ENCODE results near the gene PEX11A. TPM values are rescaled to one million over a fixed set of nuclear protein-coding genes. Genes with fewer than 3 reads are reported as not detected.
A peak's percentile ranks its signal among the peaks of the same experiment; 100 is the strongest.
"Not testable (repeated sequence)": the region's sequence is repeated elsewhere in the genome, so short reads cannot be mapped to it uniquely, and the experiment has no call there.

The PEX11A gene
- total RNA-seq, 4 donors from 2014 or later = 17.4 to 39.5 (median 20.6) TPM

- Histone ChIP-seq H3K27me3 (no peaks in the 10 kb centered on the region), H3K9me3 (no peaks in the 10 kb centered on the region), H3K4me1 (peaks cover 14 to 15% of the 10 kb centered on the region in 2 donors), H3K4me3 (replicated peaks in 1 of 3) (no peak overlapping the region), H3K36me3 (no peaks in the 10 kb centered on the region), H3K27ac (no peak overlapping the region)
- intact Hi-C loops (cut with DNase I) = no loop called here
- TF ChIP-seq CTCF (IDR thresholded peaks at IDR 0.05) (no peak), POLR2A (IDR thresholded peaks at IDR 0.05) (no peak)
- 41 to 88% methylated on average over 2 of the region's 2 CpGs for WGBS, 2 donors
- no peak for DNase-seq
Measured at GRCh38 chr15:89693091-89693490, 2.5 kb upstream of the PEX11A start.

- H3K4me3 ChIP-seq (replicated peaks in 1 of 3) = peak overlapping the region; percentile 45 to 84 (median 66)
- H3K9me3 ChIP-seq; H3K27me3 ChIP-seq; intact Hi-C loops (cut with DNase I); DNase-seq; H3K36me3 ChIP-seq: not testable (repeated sequence)
- peaks cover 14 to 18% of the 10 kb centered on the region in 2 donors for H3K4me1 ChIP-seq
- 49 to 56% methylated on average over 15 of the region's 15 CpGs for WGBS, 2 donors
- peak overlapping the region in 2 of 3 donors; percentile 24 to 72 for H3K27ac ChIP-seq
Measured at GRCh38 chr15:89689930-89690275, 651 bp downstream of the PEX11A start.

DNA sequence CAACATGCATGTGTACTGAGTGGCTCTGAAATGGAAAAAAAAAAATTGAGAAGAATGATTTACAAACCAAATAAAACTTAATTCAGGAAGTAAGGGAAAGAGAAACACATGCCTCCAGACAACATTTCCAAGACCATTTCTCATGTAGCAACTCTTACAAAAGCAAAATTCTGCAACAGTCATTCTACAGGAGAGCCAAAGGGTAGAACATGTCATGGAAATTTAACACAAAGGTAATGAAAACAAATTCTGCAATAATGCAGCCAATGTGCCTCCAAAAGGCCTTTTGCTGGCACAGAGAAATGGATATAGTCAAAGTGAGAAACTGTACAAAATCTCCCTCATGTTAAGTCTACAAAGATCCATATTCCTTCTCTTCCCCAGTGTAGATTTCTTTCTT, 4.0 kb downstream of the PEX11A start:
- no peak overlapping the region for H3K27ac ChIP-seq
- no peak for DNase-seq
- TF ChIP-seq POLR2A (IDR thresholded peaks at IDR 0.05) (no peak), CTCF (IDR thresholded peaks at IDR 0.05) (no peak)

DNA sequence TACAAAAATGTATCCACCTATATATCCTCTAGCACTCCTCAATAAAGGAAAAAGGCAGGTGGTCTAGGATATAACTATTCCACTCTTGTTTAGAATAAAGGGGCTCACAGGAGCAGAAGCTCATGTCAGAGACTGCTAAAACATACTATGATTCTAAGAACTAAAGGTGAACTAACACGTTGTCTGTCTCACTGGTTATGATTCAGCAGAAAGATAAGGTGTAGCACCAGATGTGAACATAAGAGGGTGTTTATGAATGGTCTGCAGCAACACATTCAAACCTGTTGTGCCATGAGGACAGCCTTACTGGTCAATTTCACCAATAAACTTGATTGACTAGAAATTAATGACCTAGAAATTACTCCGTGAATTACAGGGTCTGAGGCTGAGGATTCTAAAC, 4.6 kb downstream of the PEX11A start:
- Histone ChIP-seq H3K27ac (no peak overlapping the region), H3K36me3 (no peaks in the 10 kb centered on the region), H3K4me3 (replicated peaks in 1 of 3) (no peak overlapping the region), H3K27me3 (no peaks in the 10 kb centered on the region), H3K9me3 (no peaks in the 10 kb centered on the region), H3K4me1 (peaks cover 20 to 25% of the 10 kb centered on the region in 2 donors)
- no peak for DNase-seq
- intact Hi-C loops (cut with DNase I) = no loop called here
- WGBS, 2 donors = 84 to 90% methylated on average over 2 of the region's 2 CpGs
- TF ChIP-seq CTCF (IDR thresholded peaks at IDR 0.05) (no peak), POLR2A (IDR thresholded peaks at IDR 0.05) (no peak)

More for the DNA sequence above, 4.0 kb downstream of the PEX11A start:
- Histone ChIP-seq H3K9me3 (no peaks in the 10 kb centered on the region), H3K27me3 (no peaks in the 10 kb centered on the region), H3K4me1 (peaks cover 18 to 20% of the 10 kb centered on the region in 2 donors), H3K4me3 (replicated peaks in 1 of 3) (no peak overlapping the region), H3K36me3 (no peaks in the 10 kb centered on the region)
- intact Hi-C loops (cut with DNase I) = no loop called here

- H3K4me3 ChIP-seq (replicated peaks in 1 of 3) = no peak overlapping the region
- H3K27ac ChIP-seq = peak overlapping the region in 2 of 3 donors; percentile 74 to 86
- no peak for TF ChIP-seq CTCF (IDR thresholded peaks at IDR 0.05)
- TF ChIP-seq POLR2A (IDR thresholded peaks at IDR 0.05) = no peak
- peaks cover 23 to 33% of the 10 kb centered on the region in 2 donors for H3K4me1 ChIP-seq
- intact Hi-C loops (cut with DNase I) = no loop called here
- 91 to 98% methylated on average over 2 of the region's 2 CpGs for WGBS, 2 donors
- H3K9me3 ChIP-seq = no peaks in the 10 kb centered on the region
- no peaks in the 10 kb centered on the region for H3K27me3 ChIP-seq
- no peak for DNase-seq
- no peaks in the 10 kb centered on the region for H3K36me3 ChIP-seq
Measured at GRCh38 chr15:89681146-89681545, 9.4 kb downstream of the PEX11A start.

Measured in thyroid gland (tissue), 4 donors.